Measurements from ENCODE around the gene GARNL3.

GARNL3 gene

DNA sequence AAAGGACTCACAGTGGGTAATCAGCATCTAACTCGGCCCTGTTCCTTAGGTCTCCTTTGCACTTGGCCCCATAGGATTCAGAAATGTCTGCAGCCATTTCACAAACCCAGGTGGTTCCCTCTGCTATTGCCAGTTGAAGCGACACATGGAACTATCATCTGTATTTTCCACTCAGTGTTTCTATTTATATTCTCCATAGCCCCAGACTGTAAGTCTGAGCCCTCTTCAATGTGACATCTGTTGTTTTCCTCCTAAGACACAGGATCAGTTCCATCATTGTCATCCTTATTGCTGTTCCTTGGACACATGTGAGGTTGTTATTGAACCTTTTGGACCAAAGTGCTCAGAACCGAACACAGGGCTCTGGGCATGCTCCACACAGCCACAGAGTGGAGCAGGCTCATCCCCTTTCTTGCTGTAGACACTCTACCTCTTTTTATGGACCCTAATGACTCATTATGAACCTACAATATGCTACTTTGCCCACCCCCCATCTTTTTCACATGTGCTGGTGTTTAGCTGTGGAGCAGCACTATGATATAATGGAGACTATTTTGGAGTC is 36.4 kb downstream of the GARNL3 start:
- DNase-seq (ENCODE audit: low spot score) = no peak
- H3K27ac ChIP-seq = no peak overlapping the region
- ChIA-PET CTCF (no interaction called here), POLR2A (ENCODE audit: low non-redundant PET) (no interaction called here)
- TF ChIP-seq, protein P1, sequence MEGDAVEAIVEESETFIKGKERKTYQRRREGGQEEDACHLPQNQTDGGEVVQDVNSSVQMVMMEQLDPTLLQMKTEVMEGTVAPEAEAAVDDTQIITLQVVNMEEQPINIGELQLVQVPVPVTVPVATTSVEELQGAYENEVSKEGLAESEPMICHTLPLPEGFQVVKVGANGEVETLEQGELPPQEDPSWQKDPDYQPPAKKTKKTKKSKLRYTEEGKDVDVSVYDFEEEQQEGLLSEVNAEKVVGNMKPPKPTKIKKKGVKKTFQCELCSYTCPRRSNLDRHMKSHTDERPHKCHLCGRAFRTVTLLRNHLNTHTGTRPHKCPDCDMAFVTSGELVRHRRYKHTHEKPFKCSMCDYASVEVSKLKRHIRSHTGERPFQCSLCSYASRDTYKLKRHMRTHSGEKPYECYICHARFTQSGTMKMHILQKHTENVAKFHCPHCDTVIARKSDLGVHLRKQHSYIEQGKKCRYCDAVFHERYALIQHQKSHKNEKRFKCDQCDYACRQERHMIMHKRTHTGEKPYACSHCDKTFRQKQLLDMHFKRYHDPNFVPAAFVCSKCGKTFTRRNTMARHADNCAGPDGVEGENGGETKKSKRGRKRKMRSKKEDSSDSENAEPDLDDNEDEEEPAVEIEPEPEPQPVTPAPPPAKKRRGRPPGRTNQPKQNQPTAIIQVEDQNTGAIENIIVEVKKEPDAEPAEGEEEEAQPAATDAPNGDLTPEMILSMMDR (conservative IDR thresholded peaks at IDR 0.05; ENCODE audit: low read depth) = no peak

DNA sequence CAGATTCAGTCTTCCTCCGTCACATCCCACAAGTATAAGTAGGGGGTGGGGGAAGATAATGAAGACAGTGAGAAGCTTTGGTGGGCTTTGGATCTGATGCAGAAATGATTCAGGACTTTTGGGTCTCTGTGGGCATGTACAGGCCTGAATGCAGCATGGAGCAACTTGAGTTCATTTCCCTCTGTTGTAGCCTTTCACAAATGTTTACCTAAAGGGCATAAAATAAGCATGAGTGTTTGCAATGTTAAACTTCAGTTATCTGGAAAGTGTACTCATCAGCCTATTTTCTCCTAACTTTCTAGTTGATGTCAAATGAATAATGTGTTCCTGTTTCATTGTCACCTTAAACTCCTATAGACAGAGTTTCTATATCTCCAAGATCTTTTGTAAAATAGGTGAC is 39.3 kb downstream of the GARNL3 start:
- CTCF ChIA-PET = no interaction called here
- DNase-seq (ENCODE audit: low spot score) = no peak
- TF ChIP-seq, protein P1 (conservative IDR thresholded peaks at IDR 0.05; ENCODE audit: low read depth) = no peak
- POLR2A ChIA-PET (ENCODE audit: low non-redundant PET) = interaction anchor here (0.7 kb wide), 1 partner anchor 111 kb away, joined by 5 read pairs; no protein-coding TSS in a partner anchor
- H3K27ac ChIP-seq = no peak overlapping the region

DNA sequence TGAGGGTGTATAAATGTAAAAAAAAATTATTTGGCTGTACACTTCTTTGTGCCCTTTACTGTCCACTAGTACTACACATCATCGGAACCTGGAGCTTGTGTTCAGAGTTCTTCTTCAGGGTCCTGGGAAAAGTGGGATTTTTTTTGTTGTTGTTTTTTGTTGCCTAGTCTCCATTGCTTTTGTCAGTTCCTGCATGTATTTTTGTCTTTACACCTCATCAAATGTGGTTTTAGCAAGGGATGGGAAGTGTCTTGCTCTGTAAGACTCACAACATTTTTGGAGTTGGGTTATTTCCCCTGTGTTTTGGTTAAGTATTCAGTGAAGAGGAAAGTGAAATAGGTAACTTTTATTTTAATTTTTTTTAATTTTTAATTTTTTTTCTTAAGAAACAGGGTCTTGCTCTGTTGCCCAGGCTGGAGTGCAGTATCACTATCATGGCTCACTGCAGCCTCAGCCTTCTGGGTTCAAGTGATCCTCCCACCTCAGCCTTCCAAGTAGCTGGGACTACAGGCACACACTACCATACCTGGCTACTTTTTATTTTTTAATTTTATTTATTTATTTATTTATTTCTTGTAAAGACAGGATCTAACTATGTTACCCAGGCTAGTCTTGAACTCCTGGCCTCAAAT is 40.7 kb downstream of the GARNL3 start:
- TF ChIP-seq, protein P1 (conservative IDR thresholded peaks at IDR 0.05; ENCODE audit: low read depth) = no peak
- ChIA-PET CTCF (no interaction called here), POLR2A (ENCODE audit: low non-redundant PET) (no interaction called here)
- H3K27ac ChIP-seq = no peak overlapping the region
- DNase-seq (ENCODE audit: low spot score) = no peak

DNA sequence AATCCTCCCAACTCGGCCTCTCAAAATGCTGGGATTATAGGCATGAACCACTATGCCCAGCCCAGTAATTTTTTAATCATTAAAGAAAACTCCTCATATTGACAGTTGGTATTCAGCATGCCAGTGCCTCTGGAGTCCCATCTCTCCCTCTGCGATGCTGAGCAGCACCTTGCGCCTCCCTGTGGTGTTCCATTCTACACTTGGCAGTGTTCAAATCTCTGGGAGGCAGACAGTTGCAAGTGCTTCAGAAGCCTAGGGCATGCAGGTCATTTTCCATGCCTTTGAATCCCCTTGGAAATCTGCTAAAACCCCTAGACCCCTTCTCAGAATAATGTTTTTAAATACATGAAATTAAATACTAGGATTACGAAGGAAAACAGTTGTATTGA is 41.3 kb downstream of the GARNL3 start:
- ChIA-PET CTCF (no interaction called here), POLR2A (ENCODE audit: low non-redundant PET) (no interaction called here)
- DNase-seq (ENCODE audit: low spot score) = no peak
- TF ChIP-seq, protein P1 (conservative IDR thresholded peaks at IDR 0.05; ENCODE audit: low read depth) = no peak
- no peak overlapping the region for H3K27ac ChIP-seq

DNA sequence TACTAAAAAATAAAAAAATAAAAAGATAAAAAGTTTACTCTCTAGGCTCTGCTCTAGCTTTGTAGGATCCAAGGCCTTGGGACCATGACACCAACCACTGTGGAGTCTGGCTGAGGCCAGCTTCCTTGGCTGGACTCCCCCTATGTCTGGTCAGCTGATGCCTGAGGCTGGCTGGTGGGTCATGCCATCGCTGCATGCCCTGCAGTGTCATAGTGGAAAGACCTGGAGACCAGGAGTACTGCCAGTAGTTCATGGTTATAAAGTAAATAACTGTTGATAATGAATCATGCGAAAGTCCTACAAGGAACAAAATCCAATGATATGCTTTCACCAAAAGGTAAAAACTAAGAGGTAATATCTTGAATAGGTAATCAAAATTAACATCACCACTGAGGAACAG is 43.2 kb downstream of the GARNL3 start:
- H3K27ac ChIP-seq = no peak overlapping the region
- ChIA-PET CTCF (no interaction called here), POLR2A (ENCODE audit: low non-redundant PET) (no interaction called here)
- DNase-seq (ENCODE audit: low spot score) = no peak
- TF ChIP-seq, protein P1 (conservative IDR thresholded peaks at IDR 0.05; ENCODE audit: low read depth) = no peak

DNA sequence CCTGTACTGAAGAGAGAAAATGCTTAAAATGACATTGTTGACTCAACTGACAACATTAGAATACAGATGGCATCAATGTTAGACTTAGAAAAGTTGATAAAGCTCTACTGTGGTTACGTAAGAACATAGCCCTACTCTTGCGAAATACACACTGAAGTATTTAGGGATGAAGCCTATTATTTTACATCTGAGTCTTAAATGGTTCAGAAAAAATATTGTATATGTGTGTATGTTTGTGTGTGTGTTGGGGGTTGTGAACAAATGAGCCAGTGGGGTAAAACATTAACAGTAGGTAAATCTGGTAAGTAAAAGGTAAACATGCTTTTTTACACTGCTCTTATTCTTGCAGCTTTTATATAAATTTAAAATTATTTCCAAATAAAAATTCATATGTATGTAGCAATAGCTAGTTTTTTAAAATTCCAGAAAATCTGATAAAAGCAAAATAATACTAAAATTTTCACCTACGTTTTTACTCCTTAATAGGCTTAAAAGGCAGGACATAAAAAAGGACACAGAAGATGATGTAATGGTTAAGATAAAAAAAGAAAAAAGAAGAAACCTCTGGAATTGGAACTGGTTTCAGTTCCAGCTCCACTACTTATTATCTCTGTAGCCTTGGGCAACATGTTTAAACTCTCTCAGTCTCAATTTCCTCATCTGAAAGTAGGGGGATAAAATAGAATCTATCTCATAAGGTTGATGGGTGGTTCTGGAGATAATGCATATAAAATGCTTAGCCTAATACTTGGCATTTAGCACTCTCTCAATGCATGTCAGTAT is 44.3 kb downstream of the GARNL3 start:
- ChIA-PET CTCF (interaction anchor here (0.7 to 0.8 kb wide), 3 partner anchors 12 to 94 kb away, joined by 3 to 4 read pairs (median 3); no protein-coding TSS in a partner anchor), POLR2A (ENCODE audit: low non-redundant PET) (no interaction called here)
- TF ChIP-seq, protein P1 (conservative IDR thresholded peaks at IDR 0.05; ENCODE audit: low read depth) = no peak
- DNase-seq (ENCODE audit: low spot score) = peak; percentile 30
- H3K27ac ChIP-seq = no peak overlapping the region

Measured in RWPE1 (cell line).